HG02884 (cell line): ENCODE results near the gene SARS1.
"Not testable (repeated sequence)": the region's sequence is repeated elsewhere in the genome, so short reads cannot be mapped to it uniquely, and the experiment has no call there.

Experiments
- ATAC-seq: cut with Tn5 transposase; IDR thresholded peaks from one replicate; pipeline ENCODE4 v1.9.1; 2021; ENCODE audit warnings: mild to moderate bottlenecking, moderate library complexity; ENCODE audit not compliant: unreplicated experiment

Gene SARS1

GRCh38 chr1:109191891-109192290 lies 21.8 kb upstream of the SARS1 start:
- no peak for ATAC-seq

- no peak for ATAC-seq
Observed at GRCh38 chr1:109192433-109192832, 21.3 kb upstream of the SARS1 start.

GRCh38 chr1:109193653-109194590 lies 19.8 kb upstream of the SARS1 start:
- no peak for ATAC-seq

GRCh38 chr1:109197158-109198042 lies 16.3 kb upstream of the SARS1 start:
- ATAC-seq, result no peak

GRCh38 chr1:109198043-109198695 lies 15.5 kb upstream of the SARS1 start:
- ATAC-seq, result no peak

GRCh38 chr1:109198745-109199144 lies 15.0 kb upstream of the SARS1 start:
- no peak for ATAC-seq

GRCh38 chr1:109199710-109200109 lies 14.0 kb upstream of the SARS1 start:
- no peak for ATAC-seq

GRCh38 chr1:109201123-109201703 lies 12.5 kb upstream of the SARS1 start:
- ATAC-seq, result no peak

- ATAC-seq, result no peak
Observed at GRCh38 chr1:109204484-109204883, 9.2 kb upstream of the SARS1 start.

GRCh38 chr1:109206339-109206738 lies 7.4 kb upstream of the SARS1 start:
- no peak for ATAC-seq

- no peak for ATAC-seq
Observed at GRCh38 chr1:109207467-109208103, 6.1 kb upstream of the SARS1 start.

- ATAC-seq, result no peak
Observed at GRCh38 chr1:109208394-109208793, 5.3 kb upstream of the SARS1 start.

GRCh38 chr1:109208836-109209463 lies 4.8 kb upstream of the SARS1 start:
- no peak for ATAC-seq

GRCh38 chr1:109210058-109210457 lies 3.7 kb upstream of the SARS1 start:
- no peak for ATAC-seq

GRCh38 chr1:109213345-109213823 lies 334 bp upstream of the SARS1 start:
- peak; percentile 13 for ATAC-seq

GRCh38 chr1:109214695-109215623 lies 1.2 kb downstream of the SARS1 start:
- ATAC-seq, result no peak

GRCh38 chr1:109216662-109217061 lies 2.9 kb downstream of the SARS1 start:
- ATAC-seq, result no peak

- ATAC-seq, result no peak
Observed at GRCh38 chr1:109218516-109218915, 4.8 kb downstream of the SARS1 start.

GRCh38 chr1:109221201-109221600 lies 7.5 kb downstream of the SARS1 start:
- ATAC-seq, result not testable (repeated sequence)
